Measurements from ENCODE around the gene COA7. TPM values are rescaled to one million over a fixed set of nuclear protein-coding genes. Genes with fewer than 3 reads are reported as not detected.
"Not testable (repeated sequence)": the region's sequence is repeated elsewhere in the genome, so short reads cannot be mapped to it uniquely, and the experiment has no call there.

COA7 gene
- total and polyA plus RNA-seq, 3 donors from 2014 or later, result 8.7 to 11.5 (median 10.0) TPM

GRCh38 chr1:52739699-52740467 is 41.7 kb upstream of the COA7 start:
- Histone ChIP-seq H3K4me1 (peaks cover 28% of the 10 kb centered on the region), H3K9me3 (no peaks in the 10 kb centered on the region), H3K27me3 (no peaks in the 10 kb centered on the region), H3K27ac (peak overlapping the region in 1 of 2 donors; percentile 60), H3K4me3 (no peak overlapping the region), H3K36me3 (ENCODE audit: low read depth, missing control alignments) (no peaks in the 10 kb centered on the region)
- intact Hi-C loops (cut with DNase I; ENCODE audit: low total_unique reads), result no loop called here
- WGBS, 2 donors, result 75 to 79% methylated on average over 4 of the region's 4 CpGs
- no peak for TF ChIP-seq CTCF (IDR thresholded peaks at IDR 0.05)
- no peak for TF ChIP-seq POLR2A (IDR thresholded peaks at IDR 0.05)
- no peak for DNase-seq

DNA sequence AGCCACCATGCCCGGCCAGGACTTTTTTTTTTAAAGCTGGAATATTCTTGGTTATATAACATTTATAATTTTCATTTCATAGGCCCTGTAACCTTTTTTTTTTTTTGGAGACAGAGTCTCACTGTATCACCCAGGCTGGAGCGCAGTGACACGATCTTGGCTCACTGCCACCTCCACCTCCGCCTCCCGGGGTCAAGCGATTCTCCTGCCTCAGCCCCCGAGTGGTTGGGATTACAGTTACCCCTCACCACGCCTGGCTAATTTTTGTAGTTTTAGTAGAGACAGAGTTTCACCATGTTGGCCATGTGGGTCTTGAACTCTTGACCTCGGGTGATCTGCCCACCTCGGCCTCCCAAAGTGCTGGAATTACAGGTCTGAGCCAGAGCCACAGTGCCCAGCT is 40.7 kb upstream of the COA7 start:
- no peak overlapping the region for H3K4me3 ChIP-seq
- H3K27ac ChIP-seq, result peak overlapping the region in 1 of 2 donors; percentile 60
- H3K4me1 ChIP-seq, result peaks cover 28% of the 10 kb centered on the region
- intact Hi-C loops (cut with DNase I; ENCODE audit: low total_unique reads), result no loop called here
- H3K9me3 ChIP-seq, result no peaks in the 10 kb centered on the region
- DNase-seq, result peak; percentile 58
- no peaks in the 10 kb centered on the region for H3K36me3 ChIP-seq (ENCODE audit: low read depth, missing control alignments)
- TF ChIP-seq CTCF (IDR thresholded peaks at IDR 0.05), result no peak
- TF ChIP-seq POLR2A (IDR thresholded peaks at IDR 0.05), result no peak
- no peaks in the 10 kb centered on the region for H3K27me3 ChIP-seq
- 66 to 69% methylated on average over 7 to 10 of the region's 10 CpGs for WGBS, 2 donors

GRCh38 chr1:52738148-52738547 is 40.0 kb upstream of the COA7 start:
- no peaks in the 10 kb centered on the region for H3K27me3 ChIP-seq
- H3K27ac ChIP-seq, result peak overlapping the region in 1 of 2 donors; percentile 15
- WGBS, 2 donors, result 60 to 72% methylated on average over 5 of the region's 5 CpGs
- intact Hi-C loops (cut with DNase I; ENCODE audit: low total_unique reads), result no loop called here
- H3K4me3 ChIP-seq, result no peak overlapping the region
- no peak for TF ChIP-seq CTCF (IDR thresholded peaks at IDR 0.05)
- TF ChIP-seq POLR2A (IDR thresholded peaks at IDR 0.05), result no peak
- H3K4me1 ChIP-seq, result peaks cover 28% of the 10 kb centered on the region
- no peak for DNase-seq
- H3K9me3 ChIP-seq, result no peaks in the 10 kb centered on the region
- no peaks in the 10 kb centered on the region for H3K36me3 ChIP-seq (ENCODE audit: low read depth, missing control alignments)

- Histone ChIP-seq H3K27ac (peak overlapping the region; percentile 7 to 61), H3K4me1 (peaks cover 19% of the 10 kb centered on the region)
- DNase-seq; H3K36me3 ChIP-seq (ENCODE audit: low read depth, missing control alignments); H3K27me3 ChIP-seq; H3K9me3 ChIP-seq; H3K4me3 ChIP-seq; intact Hi-C loops (cut with DNase I; ENCODE audit: low total_unique reads): not testable (repeated sequence)
- 72 to 77% methylated on average over 9 of the region's 9 CpGs for WGBS, 2 donors
Observed at GRCh38 chr1:52735371-52735770, 37.2 kb upstream of the COA7 start.

DNA sequence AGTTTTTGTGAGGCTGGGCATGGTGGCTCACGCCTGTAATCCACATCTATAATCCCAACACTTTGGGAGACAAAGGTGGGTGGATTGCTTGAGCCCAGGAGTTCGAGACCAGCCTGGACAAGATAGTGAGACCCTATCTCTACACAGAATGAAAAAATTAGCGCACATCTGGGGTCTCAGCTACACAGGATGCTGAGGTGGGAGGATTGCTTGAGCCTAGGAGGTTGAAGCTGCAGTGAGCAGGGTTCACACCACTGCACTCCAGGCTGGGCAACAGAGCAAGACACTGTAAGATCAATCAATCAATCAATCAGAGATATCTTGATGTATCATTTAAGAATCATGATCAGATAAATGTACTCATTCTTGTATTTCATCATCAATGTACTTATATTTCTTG is 35.2 kb upstream of the COA7 start:
- intact Hi-C loops (cut with DNase I; ENCODE audit: low total_unique reads), result no loop called here
- H3K27ac ChIP-seq, result no peak overlapping the region

More for the DNA sequence above, 35.2 kb upstream of the COA7 start:
- H3K36me3 ChIP-seq (ENCODE audit: low read depth, missing control alignments), result no peaks in the 10 kb centered on the region
- no peaks in the 10 kb centered on the region for H3K9me3 ChIP-seq
- no peaks in the 10 kb centered on the region for H3K27me3 ChIP-seq
- DNase-seq, result no peak
- WGBS, 2 donors, result 85 to 87% methylated on average over 3 of the region's 3 CpGs
- H3K4me1 ChIP-seq, result peaks cover 24% of the 10 kb centered on the region
- H3K4me3 ChIP-seq, result no peak overlapping the region
- TF ChIP-seq POLR2A (IDR thresholded peaks at IDR 0.05) (no peak), CTCF (IDR thresholded peaks at IDR 0.05) (no peak)

Data from testis (tissue), 3 donors.